Hepatocyte (in vitro differentiated cells): ENCODE results near the gene TOP2B.

Experiments used
- EZH2 ChIP-seq: fragments of 200-600 bp; sonication (generic); IDR thresholded peaks from 2 replicates; pipeline ENCODE4 v1.6.1; 2016; ENCODE audit warnings: antibody characterized with exemption, mild to moderate bottlenecking, borderline replicate concordance
- TF ChIP-seq, protein P1 (sequence below): fragments of 200-600 bp; sonication (generic); IDR thresholded peaks from 2 replicates; pipeline ENCODE4 v1.5.1; 2016; ENCODE audit warnings: antibody characterized with exemption, mild to moderate bottlenecking; ENCODE audit not compliant: poor library complexity

DNA sequence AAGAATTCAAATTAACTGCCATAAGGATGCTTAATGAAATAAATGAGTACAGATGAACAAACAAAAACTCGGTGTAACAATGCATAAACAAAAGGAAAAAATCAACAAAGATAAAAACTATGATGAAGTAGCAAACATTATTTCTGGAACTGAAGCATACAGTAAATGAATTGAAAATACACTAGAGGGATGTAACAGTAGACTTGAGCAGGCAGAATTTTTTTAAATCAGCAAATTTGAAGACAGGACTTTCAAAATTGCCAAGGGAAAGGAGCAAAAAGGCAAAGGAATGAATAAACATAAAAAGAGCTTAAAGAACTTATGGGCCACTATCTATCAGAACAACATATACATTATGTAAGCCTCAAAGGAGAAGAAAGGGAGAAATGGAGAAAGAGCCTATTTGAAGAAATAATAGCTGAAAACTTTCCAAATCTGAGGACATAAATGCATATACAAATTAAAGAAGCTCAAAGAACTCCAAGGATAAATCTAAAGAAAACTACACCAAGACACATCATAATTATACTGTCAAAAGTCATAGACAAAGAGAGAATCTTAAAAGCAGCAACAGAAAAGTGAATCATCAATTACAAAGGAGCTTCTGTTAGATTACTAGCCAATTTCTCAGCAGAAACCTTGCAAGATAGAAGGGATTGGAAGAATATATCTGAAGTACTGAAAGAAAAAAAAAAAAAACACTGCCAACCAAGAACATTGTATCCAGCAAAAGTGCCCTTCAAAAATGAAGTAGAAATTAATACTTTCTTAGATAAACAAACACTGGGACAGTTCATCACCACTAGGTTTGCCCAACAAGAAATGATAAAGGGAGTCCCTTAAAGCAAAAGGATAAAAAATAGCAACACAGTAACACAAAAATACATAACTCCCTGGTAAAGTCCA is 15.5 kb downstream of the TOP2B start:
- TF ChIP-seq, protein P1, sequence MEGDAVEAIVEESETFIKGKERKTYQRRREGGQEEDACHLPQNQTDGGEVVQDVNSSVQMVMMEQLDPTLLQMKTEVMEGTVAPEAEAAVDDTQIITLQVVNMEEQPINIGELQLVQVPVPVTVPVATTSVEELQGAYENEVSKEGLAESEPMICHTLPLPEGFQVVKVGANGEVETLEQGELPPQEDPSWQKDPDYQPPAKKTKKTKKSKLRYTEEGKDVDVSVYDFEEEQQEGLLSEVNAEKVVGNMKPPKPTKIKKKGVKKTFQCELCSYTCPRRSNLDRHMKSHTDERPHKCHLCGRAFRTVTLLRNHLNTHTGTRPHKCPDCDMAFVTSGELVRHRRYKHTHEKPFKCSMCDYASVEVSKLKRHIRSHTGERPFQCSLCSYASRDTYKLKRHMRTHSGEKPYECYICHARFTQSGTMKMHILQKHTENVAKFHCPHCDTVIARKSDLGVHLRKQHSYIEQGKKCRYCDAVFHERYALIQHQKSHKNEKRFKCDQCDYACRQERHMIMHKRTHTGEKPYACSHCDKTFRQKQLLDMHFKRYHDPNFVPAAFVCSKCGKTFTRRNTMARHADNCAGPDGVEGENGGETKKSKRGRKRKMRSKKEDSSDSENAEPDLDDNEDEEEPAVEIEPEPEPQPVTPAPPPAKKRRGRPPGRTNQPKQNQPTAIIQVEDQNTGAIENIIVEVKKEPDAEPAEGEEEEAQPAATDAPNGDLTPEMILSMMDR = no peak
- TF ChIP-seq EZH2 = no peak
